ENCODE measurements around the gene HPS5.

DNA sequence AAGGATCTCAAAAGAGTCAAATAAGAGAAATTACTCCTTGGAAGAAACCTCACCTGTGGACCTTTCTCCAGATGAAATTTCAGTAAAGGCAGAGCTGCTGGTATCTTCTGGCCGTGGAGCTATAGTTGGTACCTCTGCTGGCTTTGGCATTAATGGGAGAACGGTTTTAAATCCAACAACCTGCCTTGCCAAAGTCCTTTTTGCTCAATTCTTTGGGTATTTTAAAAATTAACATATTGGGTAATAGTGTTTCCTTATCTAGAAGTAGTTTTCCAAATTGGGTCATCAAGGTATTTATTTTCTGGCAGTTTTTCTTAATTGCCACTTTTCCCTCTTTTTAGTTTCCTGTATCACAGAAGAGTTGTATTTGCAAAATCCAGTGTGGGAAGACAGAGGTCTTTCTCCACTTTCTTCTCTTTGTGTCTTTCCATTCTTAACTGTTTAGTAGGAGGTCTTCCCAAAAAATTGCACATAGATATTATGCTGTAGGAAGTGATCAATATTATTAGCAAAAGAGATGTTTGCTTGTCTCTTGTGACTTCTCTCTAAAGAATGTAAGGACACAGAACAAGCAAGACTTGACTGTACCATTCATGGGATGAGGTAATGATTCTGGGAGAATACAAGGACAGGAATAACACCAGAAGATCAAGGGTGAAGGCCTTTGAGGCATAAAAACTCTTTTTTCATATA is 85.1 kb downstream of the HPS5 start, which contains the start of gene SAA4:
- TF ChIP-seq POLR2AphosphoS5 (IDR thresholded peaks at IDR 0.05; ENCODE audit: low read depth, low read length) (no peak), POLR2A (IDR thresholded peaks at IDR 0.05; ENCODE audit: low read depth, low read length) (no peak), PAX5 (IDR thresholded peaks at IDR 0.05; ENCODE audit: insufficient read depth, low read length, severe bottlenecking) (no peak), TAF1 (IDR thresholded peaks at IDR 0.05; ENCODE audit: low read depth, low read length) (no peak), POU2F2 (IDR thresholded peaks at IDR 0.05; ENCODE audit: low read depth, low read length) (no peak), SPI1 (IDR thresholded peaks at IDR 0.05; ENCODE audit: low read depth, low read length) (no peak)

Data from GM12891 (cell line).